ENCODE data around the gene ASB13. TPM values are rescaled to one million over a fixed set of nuclear protein-coding genes. Genes with fewer than 3 reads are reported as not detected.

Gene ASB13, protein sequence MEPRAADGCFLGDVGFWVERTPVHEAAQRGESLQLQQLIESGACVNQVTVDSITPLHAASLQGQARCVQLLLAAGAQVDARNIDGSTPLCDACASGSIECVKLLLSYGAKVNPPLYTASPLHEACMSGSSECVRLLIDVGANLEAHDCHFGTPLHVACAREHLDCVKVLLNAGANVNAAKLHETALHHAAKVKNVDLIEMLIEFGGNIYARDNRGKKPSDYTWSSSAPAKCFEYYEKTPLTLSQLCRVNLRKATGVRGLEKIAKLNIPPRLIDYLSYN
- 10 to 100 TPM; 13.2 to 23.5 (median 17.1) TPM for total RNA-seq
- polyA plus RNA-seq: 10 to 100 TPM; 26.5 to 52.0 (median 48.0) TPM

DNA sequence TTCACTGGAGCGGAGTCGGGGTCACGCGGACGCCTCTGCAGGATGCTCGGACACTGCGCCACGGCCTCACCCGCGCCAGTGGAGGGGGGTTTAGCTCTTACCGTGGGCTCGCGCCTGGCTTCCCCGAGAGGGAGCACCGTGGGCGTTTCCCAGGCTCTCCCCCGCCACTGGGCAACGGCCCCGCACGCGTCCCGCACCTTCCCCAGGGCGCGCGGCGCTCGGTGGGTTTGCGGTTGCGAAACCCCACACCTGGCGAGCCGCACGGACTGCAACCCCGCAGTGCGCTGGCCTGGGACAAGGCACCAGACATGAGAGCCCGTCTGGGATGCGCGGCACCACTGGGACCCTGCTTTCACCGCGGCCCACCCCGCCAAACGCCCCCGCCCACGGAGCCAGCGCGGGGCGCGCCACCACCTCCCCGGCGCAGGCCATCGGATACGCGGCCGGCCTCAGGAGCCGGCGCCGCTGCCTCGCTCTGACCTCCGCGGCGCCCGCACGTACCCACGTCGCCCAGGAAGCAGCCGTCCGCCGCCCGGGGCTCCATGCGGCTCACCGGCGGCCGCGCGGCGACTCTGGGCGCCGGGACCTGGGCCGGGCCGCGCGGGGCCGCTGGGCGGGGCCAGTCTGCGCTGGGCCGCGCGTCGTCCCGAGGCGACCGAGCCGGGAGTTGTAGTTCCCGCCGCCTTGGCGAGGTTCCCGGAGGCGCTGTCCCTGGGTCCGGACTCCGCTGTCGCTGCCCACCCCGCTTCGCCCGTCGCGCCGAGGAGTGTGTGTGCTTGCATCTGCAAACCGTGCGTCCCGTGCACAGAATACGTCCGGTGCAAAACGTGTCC is at the start of gene ASB13:
Gene ASB13, minus strand, starts transcription at position 588 of the 833 bp plus-strand sequence. Its CDS starts 44 bp downstream, at position 544.
- H3K4me3 ChIP-seq: peak within 1 kb of the TSS; percentile 72 to 95 (median 83)
- peaks cover 0 to 23% (median 14%) of the 10 kb centered on the region in 4 donors for H3K4me1 ChIP-seq
- intact Hi-C loops (cut with DNase I): no loop called here
- TF ChIP-seq POLR2AphosphoS5 (IDR thresholded peaks at IDR 0.05) (peak in 1 of 4 donors; percentile 46), POLR2A (IDR thresholded peaks at IDR 0.05) (no peak)
- DNase-seq: peak; percentile 82
- 0% methylated on average over 112 of the region's 112 CpGs for WGBS, 2 donors
- no peaks in the 10 kb centered on the region for H3K27me3 ChIP-seq
- peak within 1 kb of the TSS; percentile 76 to 87 (median 82) for H3K27ac ChIP-seq
- H3K9me3 ChIP-seq: no peaks in the 10 kb centered on the region
- H3K36me3 ChIP-seq: no peaks in the 10 kb centered on the region

DNA sequence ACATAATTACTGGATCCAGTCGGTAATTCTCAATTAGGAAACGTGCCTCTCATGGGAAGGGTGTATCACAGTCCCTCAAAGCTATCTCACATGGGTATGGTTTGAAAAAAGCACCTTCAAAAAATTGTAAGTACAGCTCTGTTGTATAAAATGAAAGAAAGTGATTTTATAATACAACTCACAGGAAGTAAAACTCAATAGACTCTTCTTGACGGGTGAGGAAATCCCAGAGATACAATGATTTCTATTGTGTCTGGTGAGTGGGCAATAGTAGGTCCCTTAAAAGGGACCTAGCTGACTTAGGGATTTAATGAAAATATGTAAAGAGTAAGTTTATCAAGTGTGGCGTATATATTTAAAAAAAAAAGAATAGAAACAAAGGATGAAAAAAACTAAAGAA is 45.2 kb upstream of the ASB13 start:
- WGBS, 2 donors: 45 to 46% methylated on average over 4 of the region's 4 CpGs
- peaks cover 0 to 8% (median 0%) of the 10 kb centered on the region in 4 donors for H3K4me1 ChIP-seq
- no peak for DNase-seq
- no peaks in the 10 kb centered on the region for H3K36me3 ChIP-seq
- H3K4me3 ChIP-seq: peak overlapping the region in 2 of 4 donors; percentile 10 to 18
- no peak overlapping the region for H3K27ac ChIP-seq
- H3K27me3 ChIP-seq: no peaks in the 10 kb centered on the region
- H3K9me3 ChIP-seq: no peaks in the 10 kb centered on the region
- no peak for TF ChIP-seq POLR2A (IDR thresholded peaks at IDR 0.05)
- TF ChIP-seq POLR2AphosphoS5 (IDR thresholded peaks at IDR 0.05): no peak
- TF ChIP-seq, protein P1, sequence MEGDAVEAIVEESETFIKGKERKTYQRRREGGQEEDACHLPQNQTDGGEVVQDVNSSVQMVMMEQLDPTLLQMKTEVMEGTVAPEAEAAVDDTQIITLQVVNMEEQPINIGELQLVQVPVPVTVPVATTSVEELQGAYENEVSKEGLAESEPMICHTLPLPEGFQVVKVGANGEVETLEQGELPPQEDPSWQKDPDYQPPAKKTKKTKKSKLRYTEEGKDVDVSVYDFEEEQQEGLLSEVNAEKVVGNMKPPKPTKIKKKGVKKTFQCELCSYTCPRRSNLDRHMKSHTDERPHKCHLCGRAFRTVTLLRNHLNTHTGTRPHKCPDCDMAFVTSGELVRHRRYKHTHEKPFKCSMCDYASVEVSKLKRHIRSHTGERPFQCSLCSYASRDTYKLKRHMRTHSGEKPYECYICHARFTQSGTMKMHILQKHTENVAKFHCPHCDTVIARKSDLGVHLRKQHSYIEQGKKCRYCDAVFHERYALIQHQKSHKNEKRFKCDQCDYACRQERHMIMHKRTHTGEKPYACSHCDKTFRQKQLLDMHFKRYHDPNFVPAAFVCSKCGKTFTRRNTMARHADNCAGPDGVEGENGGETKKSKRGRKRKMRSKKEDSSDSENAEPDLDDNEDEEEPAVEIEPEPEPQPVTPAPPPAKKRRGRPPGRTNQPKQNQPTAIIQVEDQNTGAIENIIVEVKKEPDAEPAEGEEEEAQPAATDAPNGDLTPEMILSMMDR (IDR thresholded peaks at IDR 0.05): no peak
- TF ChIP-seq EP300 (IDR thresholded peaks at IDR 0.05): no peak
- intact Hi-C loops (cut with DNase I): no loop called here

DNA sequence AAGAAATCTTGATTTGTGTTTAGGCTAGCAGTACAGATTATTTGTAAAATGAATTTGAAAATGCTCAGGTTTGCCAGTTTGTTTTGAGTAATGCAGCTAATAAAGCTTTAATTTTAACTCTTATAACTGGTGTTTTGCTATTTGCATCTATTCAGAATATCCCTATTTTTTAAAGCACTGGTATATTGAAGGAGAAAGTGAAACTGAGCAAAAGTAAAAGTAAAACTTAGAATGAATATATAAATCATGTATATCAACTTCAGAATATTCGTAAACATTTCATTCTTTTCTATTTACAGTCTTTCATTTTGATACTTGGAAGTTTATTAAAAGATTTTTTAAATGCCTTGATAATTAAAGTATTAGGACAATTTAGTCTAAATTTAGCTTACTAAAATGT is 44.5 kb upstream of the ASB13 start:
- WGBS, 2 donors: 6 to 43% methylated on average over 1 of the region's 1 CpG
- Histone ChIP-seq H3K4me1 (peaks cover 0 to 8% (median 0%) of the 10 kb centered on the region in 4 donors), H3K27me3 (no peaks in the 10 kb centered on the region), H3K4me3 (peak overlapping the region in 2 of 4 donors; percentile 10 to 18), H3K9me3 (no peaks in the 10 kb centered on the region), H3K27ac (no peak overlapping the region), H3K36me3 (no peaks in the 10 kb centered on the region)
- DNase-seq: no peak
- TF ChIP-seq, protein P1 (IDR thresholded peaks at IDR 0.05): no peak
- TF ChIP-seq POLR2AphosphoS5 (IDR thresholded peaks at IDR 0.05) (no peak), POLR2A (IDR thresholded peaks at IDR 0.05) (no peak), EP300 (IDR thresholded peaks at IDR 0.05) (no peak)
- intact Hi-C loops (cut with DNase I): no loop called here

DNA sequence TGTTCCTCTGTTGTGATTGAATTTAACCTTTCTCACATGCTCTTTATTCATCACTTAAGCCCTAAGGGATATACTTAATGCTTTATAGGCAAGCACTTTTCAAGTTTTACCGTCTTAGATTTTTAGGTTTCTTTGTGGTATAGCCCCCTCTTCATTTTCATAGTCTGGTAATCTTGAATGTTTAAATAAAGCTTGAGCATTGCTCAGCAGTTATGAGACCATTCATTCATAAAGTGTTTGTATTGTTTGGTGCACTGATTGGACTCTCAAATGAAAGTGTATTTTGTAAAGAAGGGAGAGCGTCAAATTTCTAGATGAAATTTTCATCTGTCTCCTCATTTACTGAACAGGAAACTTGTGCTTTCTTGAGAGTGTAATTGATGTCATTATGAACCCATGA is 43.5 kb upstream of the ASB13 start:
- TF ChIP-seq, protein P1 (IDR thresholded peaks at IDR 0.05): no peak
- TF ChIP-seq POLR2A (IDR thresholded peaks at IDR 0.05) (no peak), POLR2AphosphoS5 (IDR thresholded peaks at IDR 0.05) (no peak), EP300 (IDR thresholded peaks at IDR 0.05) (no peak)
- Histone ChIP-seq H3K36me3 (no peaks in the 10 kb centered on the region), H3K4me1 (peaks cover 0 to 8% (median 0%) of the 10 kb centered on the region in 4 donors), H3K27ac (no peak overlapping the region), H3K9me3 (no peaks in the 10 kb centered on the region), H3K4me3 (no peak overlapping the region), H3K27me3 (no peaks in the 10 kb centered on the region)
- intact Hi-C loops (cut with DNase I): no loop called here
- 71 to 88% methylated on average over 2 of the region's 2 CpGs for WGBS, 2 donors
- DNase-seq: no peak

DNA sequence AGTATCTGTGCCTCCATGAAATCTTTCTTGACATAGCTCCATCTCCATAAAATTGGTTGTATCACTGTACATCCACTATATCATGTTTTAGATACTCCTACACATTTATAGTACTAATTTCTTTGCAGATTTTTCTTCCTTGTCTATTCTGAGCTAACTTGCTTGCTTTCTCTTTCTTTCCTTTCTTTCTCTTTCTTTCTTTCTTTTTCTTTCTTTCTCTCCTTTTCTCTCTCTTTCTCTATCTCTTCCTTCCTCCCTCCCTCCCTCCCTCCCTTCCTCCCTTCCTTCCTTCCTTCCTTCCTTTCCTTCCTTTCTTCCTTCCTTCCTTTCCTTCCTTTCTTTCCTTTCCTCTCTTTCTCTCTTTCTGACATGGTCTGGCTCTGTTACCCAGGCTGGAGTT is 42.0 kb upstream of the ASB13 start:
- H3K4me3 ChIP-seq: no peak overlapping the region
- intact Hi-C loops (cut with DNase I): no loop called here
- H3K36me3 ChIP-seq: no peaks in the 10 kb centered on the region
- no peak overlapping the region for H3K27ac ChIP-seq
- no peaks in the 10 kb centered on the region for H3K9me3 ChIP-seq
- DNase-seq: no peak
- TF ChIP-seq POLR2AphosphoS5 (IDR thresholded peaks at IDR 0.05): no peak
- no peak for TF ChIP-seq POLR2A (IDR thresholded peaks at IDR 0.05)
- TF ChIP-seq, protein P1 (IDR thresholded peaks at IDR 0.05): no peak
- TF ChIP-seq EP300 (IDR thresholded peaks at IDR 0.05): no peak
- H3K27me3 ChIP-seq: no peaks in the 10 kb centered on the region
- H3K4me1 ChIP-seq: peaks cover 0 to 8% (median 0%) of the 10 kb centered on the region in 4 donors

All from sigmoid colon (tissue), 7 donors.